GM19463 (cell line): ENCODE data around the gene SERPIND1.
"Not testable (repeated sequence)": the region's sequence is repeated elsewhere in the genome, so short reads cannot be mapped to it uniquely, and the experiment has no call there.

ENCODE experiments used
- ATAC-seq: cut with Tn5 transposase; IDR thresholded peaks from one replicate; pipeline ENCODE4 v1.9.1; 2021; ENCODE audit warnings: mild to moderate bottlenecking, moderate library complexity; ENCODE audit not compliant: unreplicated experiment

SERPIND1 gene

GRCh38 chr22:20746431-20747189, 27.3 kb upstream of the SERPIND1 start:
- no peak for ATAC-seq

GRCh38 chr22:20747223-20747622, 26.7 kb upstream of the SERPIND1 start:
- no peak for ATAC-seq

GRCh38 chr22:20748082-20748481, 25.8 kb upstream of the SERPIND1 start:
- peak; percentile 20 for ATAC-seq

GRCh38 chr22:20748731-20749428, 25.0 kb upstream of the SERPIND1 start:
- peak; percentile 67 for ATAC-seq

- no peak for ATAC-seq
Observed at GRCh38 chr22:20749453-20749852, 24.5 kb upstream of the SERPIND1 start.

GRCh38 chr22:20750461-20751184, 23.3 kb upstream of the SERPIND1 start:
- ATAC-seq: peak; percentile 49

- ATAC-seq: no peak
Observed at GRCh38 chr22:20751185-20751851, 22.6 kb upstream of the SERPIND1 start.

GRCh38 chr22:20752104-20752741, 21.7 kb upstream of the SERPIND1 start:
- no peak for ATAC-seq

GRCh38 chr22:20752873-20753272, 21.0 kb upstream of the SERPIND1 start:
- no peak for ATAC-seq

GRCh38 chr22:20756846-20757245, 17.1 kb upstream of the SERPIND1 start:
- ATAC-seq: no peak

GRCh38 chr22:20758688-20759087, 15.2 kb upstream of the SERPIND1 start:
- no peak for ATAC-seq

- ATAC-seq: no peak
Observed at GRCh38 chr22:20760084-20760483, 13.8 kb upstream of the SERPIND1 start.

GRCh38 chr22:20761536-20761935, 12.4 kb upstream of the SERPIND1 start:
- ATAC-seq: no peak

- no peak for ATAC-seq
Observed at GRCh38 chr22:20762233-20762796, 11.6 kb upstream of the SERPIND1 start.

GRCh38 chr22:20763630-20764470, 10.1 kb upstream of the SERPIND1 start:
- no peak for ATAC-seq

GRCh38 chr22:20764471-20764720, 9.5 kb upstream of the SERPIND1 start:
- ATAC-seq: no peak

GRCh38 chr22:20764729-20765128, 9.2 kb upstream of the SERPIND1 start:
- ATAC-seq: no peak

GRCh38 chr22:20765938-20766337, 8.0 kb upstream of the SERPIND1 start:
- no peak for ATAC-seq

GRCh38 chr22:20766530-20766929, 7.4 kb upstream of the SERPIND1 start:
- no peak for ATAC-seq

GRCh38 chr22:20769496-20769826, 4.5 kb upstream of the SERPIND1 start:
- not testable (repeated sequence) for ATAC-seq
